ENCODE results near the gene CEP72.

GRCh38 chr5:673831-674629, 61.9 kb downstream of the CEP72 start:
- TF ChIP-seq, protein P1, sequence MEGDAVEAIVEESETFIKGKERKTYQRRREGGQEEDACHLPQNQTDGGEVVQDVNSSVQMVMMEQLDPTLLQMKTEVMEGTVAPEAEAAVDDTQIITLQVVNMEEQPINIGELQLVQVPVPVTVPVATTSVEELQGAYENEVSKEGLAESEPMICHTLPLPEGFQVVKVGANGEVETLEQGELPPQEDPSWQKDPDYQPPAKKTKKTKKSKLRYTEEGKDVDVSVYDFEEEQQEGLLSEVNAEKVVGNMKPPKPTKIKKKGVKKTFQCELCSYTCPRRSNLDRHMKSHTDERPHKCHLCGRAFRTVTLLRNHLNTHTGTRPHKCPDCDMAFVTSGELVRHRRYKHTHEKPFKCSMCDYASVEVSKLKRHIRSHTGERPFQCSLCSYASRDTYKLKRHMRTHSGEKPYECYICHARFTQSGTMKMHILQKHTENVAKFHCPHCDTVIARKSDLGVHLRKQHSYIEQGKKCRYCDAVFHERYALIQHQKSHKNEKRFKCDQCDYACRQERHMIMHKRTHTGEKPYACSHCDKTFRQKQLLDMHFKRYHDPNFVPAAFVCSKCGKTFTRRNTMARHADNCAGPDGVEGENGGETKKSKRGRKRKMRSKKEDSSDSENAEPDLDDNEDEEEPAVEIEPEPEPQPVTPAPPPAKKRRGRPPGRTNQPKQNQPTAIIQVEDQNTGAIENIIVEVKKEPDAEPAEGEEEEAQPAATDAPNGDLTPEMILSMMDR (IDR thresholded peaks at IDR 0.05) = peak in 1 of 4 experiments; percentile 11
- no peak for TF ChIP-seq EP300 (IDR thresholded peaks at IDR 0.05)
